HepG2 (cell line): ENCODE measurements around the gene GPR158. TPM values are rescaled to one million over a fixed set of nuclear protein-coding genes. Genes with fewer than 3 reads are reported as not detected.

Experiments
- ATAC-seq: fragments of 200-7000 bp; cut with Tn5 transposase; 3 replicates; pipeline ENCODE4 v1.9.1; 2020; ENCODE audit warnings: mild to moderate bottlenecking, moderate library complexity
- BruUV-seq: library from RNA; stranded (reverse); fragments of 400-500 nt; replicated peaks from 2 replicates; lab custom pipeline; 2021; lab: Mats Ljungman, UMichigan
- CTCF ChIA-PET: fragments of 300-600 bp; formaldehyde crosslinking; extraction: SDS; loops from one replicate; lab custom pipeline; 2021; ENCODE audit warnings: low total read pairs, inconsistent platforms, low intra/inter-chr PET ratio; lab: Yijun Ruan, JAX
- POLR2A ChIA-PET: fragments of 350-600 bp; sonication (Branson Sonifier 250); formaldehyde crosslinking; loops from one replicate; lab custom pipeline; 2020; ENCODE audit warnings: antibody characterized with exemption, inconsistent platforms; lab: Yijun Ruan, JAX
- DNase-seq: peaks from one replicate; pipeline ENCODE4 v3.0.0-alpha.2; 2015; ENCODE audit warnings: low spot score
- FAIRE-seq: peaks from 3 replicates; lab custom pipeline; 2011; peaks lifted over from hg19 to GRCh38; lab: Jason Lieb, UNC
- H2AFZ ChIP-seq: one replicate; pipeline ENCODE4 v1.6.1; 2011; ENCODE audit warnings: low read length, inconsistent platforms
- H3K27ac ChIP-seq: fragments of 300-600 bp; 3 replicates; pipeline ENCODE4 v1.8.0; 2011; ENCODE audit warnings: mixed run types, mild to moderate bottlenecking, mixed read lengths, low read length, inconsistent platforms; ENCODE audit not compliant: insufficient read depth; ENCODE audit errors: extremely low read length
- H3K27me3 ChIP-seq, 2 experiments: fragments of 200-600 bp in 1 of 2; 2 replicates in 1 of 2; 3 replicates in 1 of 2; pipeline versions ENCODE4 v1.6.0 to v1.8.0; 2011; ENCODE audit warnings: low read length in 2 of 2, mild to moderate bottlenecking in 2 of 2, moderate library complexity in 2 of 2, inconsistent platforms in 1 of 2; ENCODE audit not compliant: insufficient read depth in 2 of 2, control insufficient read depth in 1 of 2
- H3K36me3 ChIP-seq, 2 experiments: fragments of 200-600 bp in 1 of 2; replicated peaks in 1 of 2; 2 replicates in 1 of 2; 3 replicates in 1 of 2; pipeline versions ENCODE4 v1.5.1 to v1.8.0; 2011; ENCODE audit warnings: low read length in 2 of 2, inconsistent platforms in 1 of 2; ENCODE audit not compliant: insufficient read depth in 2 of 2, control insufficient read depth in 1 of 2
- H3K4me1 ChIP-seq: 2 replicates; pipeline ENCODE4 v1.5.1; 2012; ENCODE audit warnings: low read length, inconsistent platforms; ENCODE audit not compliant: insufficient read depth
- H3K4me2 ChIP-seq: 2 replicates; pipeline ENCODE4 v1.6.0; 2011; ENCODE audit warnings: low read depth, low read length, inconsistent platforms
- H3K4me3 ChIP-seq, 3 experiments: fragments of 200-600 bp in 1 of 3; sonication (generic), shearing (Covaris generic) in 1 of 3; replicated peaks in 1 of 3; 2 replicates each; pipeline ENCODE4 v1.5.1; 2011 to 2016; ENCODE audit warnings: low read length in 3 of 3, inconsistent platforms in 2 of 3, low read depth in 2 of 3, mild to moderate bottlenecking in 2 of 3, control low read depth in 1 of 3, mixed read lengths in 1 of 3; ENCODE audit not compliant: insufficient read depth in 1 of 3
- H3K79me2 ChIP-seq: one replicate; pipeline ENCODE4 v1.6.1; 2011; ENCODE audit warnings: low read length, inconsistent platforms; ENCODE audit not compliant: insufficient read depth
- H3K9ac ChIP-seq: 2 replicates; pipeline ENCODE4 v1.6.0; 2011; ENCODE audit warnings: mild to moderate bottlenecking, low read depth, low read length, inconsistent platforms; ENCODE audit not compliant: insufficient read depth
- H3K9me3 ChIP-seq: 2 replicates; pipeline ENCODE4 v1.5.1; 2012; ENCODE audit warnings: mild to moderate bottlenecking, low read length
- H4K20me1 ChIP-seq: 2 replicates; pipeline ENCODE4 v1.6.0; 2011; ENCODE audit warnings: inconsistent platforms, mild to moderate bottlenecking, low read length, moderate library complexity; ENCODE audit not compliant: insufficient read depth
- AGO2 ChIP-seq: fragments of 200-400 bp; formaldehyde crosslinking; optimal IDR thresholded peaks from 2 replicates; pipeline ENCODE3; 2017; ENCODE audit warnings: mild to moderate bottlenecking, low read depth, low read length, moderate library complexity
- KDM4B ChIP-seq: sonication (generic); formaldehyde crosslinking; IDR thresholded peaks from 2 replicates; pipeline ENCODE4 v1.4.0; 2020; ENCODE audit warnings: missing genetic modification reagents
- THYN1 ChIP-seq: sonication (generic); formaldehyde crosslinking; IDR thresholded peaks from 2 replicates; pipeline ENCODE4 v1.8.1; 2023; ENCODE audit warnings: low read depth, mild to moderate bottlenecking, moderate library complexity, missing genetic modification reagents, borderline replicate concordance
- ZNF12 ChIP-seq: sonication (generic); formaldehyde crosslinking; IDR thresholded peaks from 2 replicates; pipeline ENCODE4 v1.5.0; 2020; ENCODE audit warnings: missing genetic modification reagents
- ZNF235 ChIP-seq: sonication (generic); formaldehyde crosslinking; IDR thresholded peaks from 2 replicates; pipeline ENCODE4 v1.8.1; 2023; ENCODE audit warnings: mild to moderate bottlenecking, missing genetic modification reagents, borderline replicate concordance
- ZNF646 ChIP-seq: sonication (generic); formaldehyde crosslinking; IDR thresholded peaks from 2 replicates; pipeline ENCODE4 v1.9.0; 2021; ENCODE audit warnings: mild to moderate bottlenecking, missing genetic modification reagents
- WGBS: methylation state at CpG from one replicate; pipeline ENCODE4 v1.1.6; 2017; ENCODE audit warnings: low lambda C conversion rate; 5-methylcytosine and 5-hydroxymethylcytosine counted together
- in situ Hi-C: cut with HindIII; loops from 2 replicates; pipeline ENCODE4 v1.10.0; 2017; ENCODE audit warnings: low pct_unique_long_range_greater_than_20kb; ENCODE audit not compliant: extremely low pct_ligation_motif_present
- intact Hi-C: fragments of 100-400 bp; cut with micrococcal nuclease; formaldehyde crosslinking; loops from one replicate; pipeline ENCODE4 v1.10.0; 2022; ENCODE audit not compliant: unreplicated experiment
- polyA plus RNA-seq, 8 experiments: library from polyadenylated mRNA; depleted of rRNA in 3 of 8; stranded (reverse) in 7 of 8; unstranded in 1 of 8; fragments of >200 nt; fragmentation: Illumina TruSeq in 4 of 8; extraction: Trizol in 4 of 8; gene quantifications; 2 replicates each; pipeline versions ENCODE4 v1.2.1 to v1.2.3, GENCODE V29; 2011 to 2016; ENCODE audit warnings: low read depth in 4 of 8, missing spikeins in 1 of 8, mixed read lengths in 1 of 8; ENCODE audit not compliant: insufficient read depth in 1 of 8
- total RNA-seq, 5 experiments: library from RNA; depleted of rRNA; stranded (reverse); fragments of >200 nt; fragmentation: Illumina TruSeq; extraction: Trizol; gene quantifications; 2 replicates each; pipeline ENCODE4 v1.2.3, GENCODE V29; 2016; ENCODE audit warnings: low read depth in 1 of 5

GPR158 gene
- total and polyA plus RNA-seq, 2 of the 13 experiments (the other 11 are each of a cell fraction or from before 2014, with no cell fraction given) = not detected

GRCh38 chr10:25615926-25616325 is 441.1 kb downstream of the GPR158 start:
- intact Hi-C loops (no loop called here), in situ Hi-C loops (no loop called here)
- Histone ChIP-seq H3K9me3 (no peaks in the 10 kb centered on the region), H3K4me2 (no peak overlapping the region), H3K79me2 (no peaks in the 10 kb centered on the region), H3K36me3 (no peaks in the 10 kb centered on the region), H2AFZ (no peak overlapping the region), H3K4me1 (no peaks in the 10 kb centered on the region), H4K20me1 (no peaks in the 10 kb centered on the region), H3K27ac (no peak overlapping the region), H3K9ac (no peak overlapping the region), H3K27me3 (no peaks in the 10 kb centered on the region), H3K4me3 (no peak overlapping the region)
- no TSS peak for BruUV-seq
- no peak for TF ChIP-seq AGO2
- TF ChIP-seq ZNF646 (CRISPR knock-in tag) = no peak
- no peak for TF ChIP-seq THYN1 (CRISPR knock-in tag)
- TF ChIP-seq KDM4B (CRISPR knock-in tag) = no peak
- TF ChIP-seq ZNF235 (CRISPR knock-in tag) = no peak
- no peak for TF ChIP-seq ZNF12 (CRISPR knock-in tag)
- ATAC-seq (no peak), FAIRE-seq (no peak), DNase-seq (no peak)
- ChIA-PET CTCF (no interaction called here), POLR2A (no interaction called here)
- WGBS = 18% methylated on average over 5 of the region's 5 CpGs
